WTC11 (cell line): ENCODE data around the gene ANP32B. TPM values are rescaled to one million over a fixed set of nuclear protein-coding genes. Genes with fewer than 3 reads are reported as not detected.

ENCODE experiments used
- ATAC-seq: fragments of 200-7000 bp; cut with Tn5 transposase; 2 replicates; pipeline ENCODE4 v1.10.0; 2021; ENCODE audit warnings: mild to moderate bottlenecking, moderate library complexity
- CTCF ChIA-PET: fragments of 300-600 bp; sonication (Branson Sonifier 250); formaldehyde crosslinking; loops from one replicate; lab custom pipeline; 2021; ENCODE audit warnings: antibody characterized with exemption; lab: Charles Lee
- POLR2A ChIA-PET: fragments of 350-600 bp; sonication (Branson Sonifier 250); formaldehyde crosslinking; loops from one replicate; lab custom pipeline; 2021; ENCODE audit warnings: antibody characterized with exemption; lab: Charles Lee
- DNase-seq: peaks from one replicate; pipeline ENCODE4 v3.0.0; 2021; ENCODE audit warnings: low spot score
- H3K27ac Mint-ChIP-seq: 2 replicates; pipeline ENCODE4 v1.8.0; 2021; ENCODE audit warnings: mixed read lengths
- H3K27me3 Mint-ChIP-seq: 2 replicates; pipeline ENCODE4 v1.8.0; 2021; ENCODE audit warnings: low read depth, mild to moderate bottlenecking, moderate library complexity, mixed read lengths
- H3K36me3 Mint-ChIP-seq: 2 replicates; pipeline ENCODE4 v1.8.0; 2021; ENCODE audit warnings: mixed read lengths
- H3K4me1 Mint-ChIP-seq: 2 replicates; pipeline ENCODE4 v1.8.0; 2022; ENCODE audit warnings: mixed read lengths
- H3K4me3 Mint-ChIP-seq: 2 replicates; pipeline ENCODE4 v1.8.0; 2021; ENCODE audit warnings: mild to moderate bottlenecking, moderate library complexity, mixed read lengths
- H3K9me3 Mint-ChIP-seq: 2 replicates; pipeline ENCODE4 v1.8.0; 2021; ENCODE audit warnings: mixed read lengths
- CREB1 ChIP-seq: sonication (generic); formaldehyde crosslinking; IDR thresholded peaks from 2 replicates; pipeline ENCODE4 v1.8.0; 2023; ENCODE audit warnings: mild to moderate bottlenecking, missing genetic modification reagents
- E2F1 ChIP-seq: sonication (generic); formaldehyde crosslinking; IDR thresholded peaks from 2 replicates; pipeline ENCODE4 v1.8.0; 2022; ENCODE audit warnings: mild to moderate bottlenecking, missing genetic modification reagents
- GABPB1 ChIP-seq: sonication (generic); formaldehyde crosslinking; IDR thresholded peaks from 2 replicates; pipeline ENCODE4 v1.8.1; 2023; ENCODE audit warnings: mild to moderate bottlenecking, missing genetic modification reagents
- HMGA2 ChIP-seq: fragments of 250-450 bp; sonication (Bioruptor Pico); IDR thresholded peaks from 2 replicates; pipeline ENCODE4 v1.4.0; 2021; ENCODE audit warnings: mild to moderate bottlenecking, moderate library complexity
- NFATC4 ChIP-seq: fragments of 250-450 bp; sonication (Bioruptor Pico); IDR thresholded peaks from 2 replicates; pipeline ENCODE4 v1.9.0; 2021; ENCODE audit warnings: mild to moderate bottlenecking
- NR2C2 ChIP-seq: sonication (generic); formaldehyde crosslinking; IDR thresholded peaks from 2 replicates; pipeline ENCODE4 v1.8.0; 2022; ENCODE audit warnings: mild to moderate bottlenecking, missing genetic modification reagents
- NR3C1 ChIP-seq: sonication (generic); formaldehyde crosslinking; conservative IDR thresholded peaks from 2 replicates; pipeline ENCODE4 v1.8.1; 2023; ENCODE audit warnings: low read depth, mild to moderate bottlenecking, missing genetic modification reagents
- PREB ChIP-seq: sonication (generic); formaldehyde crosslinking; IDR thresholded peaks from 2 replicates; pipeline ENCODE4 v1.8.1; 2022; ENCODE audit warnings: mild to moderate bottlenecking, missing genetic modification reagents, moderate library complexity, borderline replicate concordance
- RELA ChIP-seq: sonication (generic); formaldehyde crosslinking; IDR thresholded peaks from 2 replicates; pipeline ENCODE4 v1.8.1; 2022; ENCODE audit warnings: missing genetic modification reagents, mild to moderate bottlenecking, borderline replicate concordance
- RORB ChIP-seq: fragments of 250-450 bp; sonication (Bioruptor Pico); IDR thresholded peaks from 2 replicates; pipeline ENCODE4 v1.9.0; 2021; ENCODE audit warnings: mild to moderate bottlenecking
- TCF7 ChIP-seq: sonication (generic); formaldehyde crosslinking; IDR thresholded peaks from 2 replicates; pipeline ENCODE4 v1.8.0; 2022; ENCODE audit warnings: mild to moderate bottlenecking, low read depth, missing genetic modification reagents, moderate library complexity
- ZBTB21 ChIP-seq: sonication (generic); formaldehyde crosslinking; IDR thresholded peaks from 2 replicates; pipeline ENCODE4 v1.8.1; 2023; ENCODE audit warnings: mild to moderate bottlenecking, missing genetic modification reagents, borderline replicate concordance
- ZBTB43 ChIP-seq: sonication (generic); formaldehyde crosslinking; IDR thresholded peaks from 2 replicates; pipeline ENCODE4 v1.8.1; 2023; ENCODE audit warnings: mild to moderate bottlenecking, missing genetic modification reagents
- ZNF121 ChIP-seq: sonication (generic); formaldehyde crosslinking; IDR thresholded peaks from 2 replicates; pipeline ENCODE4 v1.8.0; 2023; ENCODE audit warnings: missing genetic modification reagents
- ZNF671 ChIP-seq: fragments of 250-450 bp; sonication (Bioruptor Pico); IDR thresholded peaks from 2 replicates; pipeline ENCODE4 v1.8.0; 2021; ENCODE audit warnings: mild to moderate bottlenecking
- total RNA-seq: library from RNA; stranded (reverse); gene quantifications from 3 replicates; pipeline ENCODE4 v1.2.3, GENCODE V29; 2021
- TF ChIP-seq, protein P1 (sequence below): sonication (generic); formaldehyde crosslinking; IDR thresholded peaks from 2 replicates; pipeline ENCODE4 v1.8.0; 2023; ENCODE audit warnings: mild to moderate bottlenecking, missing genetic modification reagents
- TF ChIP-seq, protein P2 (sequence below): sonication (generic); formaldehyde crosslinking; IDR thresholded peaks from 2 replicates; pipeline ENCODE4 v1.8.1; 2023; ENCODE audit warnings: mild to moderate bottlenecking, moderate library complexity, missing genetic modification reagents
- TF ChIP-seq, protein P3 (sequence below): fragments of 250-450 bp; sonication (Bioruptor Pico); IDR thresholded peaks from 2 replicates; pipeline ENCODE4 v2.1.2; 2022; ENCODE audit warnings: mild to moderate bottlenecking, moderate library complexity
- TF ChIP-seq, protein P4 (sequence below): fragments of 200-600 bp; IDR thresholded peaks from 2 replicates; pipeline ENCODE4 v1.8.0; 2022; ENCODE audit warnings: antibody characterized with exemption

The ANP32B gene
- total RNA-seq, 1 experiment from 2014 or later, result 150 TPM

- TF ChIP-seq, protein P1, sequence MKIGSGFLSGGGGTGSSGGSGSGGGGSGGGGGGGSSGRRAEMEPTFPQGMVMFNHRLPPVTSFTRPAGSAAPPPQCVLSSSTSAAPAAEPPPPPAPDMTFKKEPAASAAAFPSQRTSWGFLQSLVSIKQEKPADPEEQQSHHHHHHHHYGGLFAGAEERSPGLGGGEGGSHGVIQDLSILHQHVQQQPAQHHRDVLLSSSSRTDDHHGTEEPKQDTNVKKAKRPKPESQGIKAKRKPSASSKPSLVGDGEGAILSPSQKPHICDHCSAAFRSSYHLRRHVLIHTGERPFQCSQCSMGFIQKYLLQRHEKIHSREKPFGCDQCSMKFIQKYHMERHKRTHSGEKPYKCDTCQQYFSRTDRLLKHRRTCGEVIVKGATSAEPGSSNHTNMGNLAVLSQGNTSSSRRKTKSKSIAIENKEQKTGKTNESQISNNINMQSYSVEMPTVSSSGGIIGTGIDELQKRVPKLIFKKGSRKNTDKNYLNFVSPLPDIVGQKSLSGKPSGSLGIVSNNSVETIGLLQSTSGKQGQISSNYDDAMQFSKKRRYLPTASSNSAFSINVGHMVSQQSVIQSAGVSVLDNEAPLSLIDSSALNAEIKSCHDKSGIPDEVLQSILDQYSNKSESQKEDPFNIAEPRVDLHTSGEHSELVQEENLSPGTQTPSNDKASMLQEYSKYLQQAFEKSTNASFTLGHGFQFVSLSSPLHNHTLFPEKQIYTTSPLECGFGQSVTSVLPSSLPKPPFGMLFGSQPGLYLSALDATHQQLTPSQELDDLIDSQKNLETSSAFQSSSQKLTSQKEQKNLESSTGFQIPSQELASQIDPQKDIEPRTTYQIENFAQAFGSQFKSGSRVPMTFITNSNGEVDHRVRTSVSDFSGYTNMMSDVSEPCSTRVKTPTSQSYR, result no peak
- no peak for TF ChIP-seq ZNF121 (CRISPR knock-in tag)
- TF ChIP-seq CREB1, result no peak
- TF ChIP-seq GABPB1 (CRISPR knock-in tag), result no peak
- TF ChIP-seq, protein P2, sequence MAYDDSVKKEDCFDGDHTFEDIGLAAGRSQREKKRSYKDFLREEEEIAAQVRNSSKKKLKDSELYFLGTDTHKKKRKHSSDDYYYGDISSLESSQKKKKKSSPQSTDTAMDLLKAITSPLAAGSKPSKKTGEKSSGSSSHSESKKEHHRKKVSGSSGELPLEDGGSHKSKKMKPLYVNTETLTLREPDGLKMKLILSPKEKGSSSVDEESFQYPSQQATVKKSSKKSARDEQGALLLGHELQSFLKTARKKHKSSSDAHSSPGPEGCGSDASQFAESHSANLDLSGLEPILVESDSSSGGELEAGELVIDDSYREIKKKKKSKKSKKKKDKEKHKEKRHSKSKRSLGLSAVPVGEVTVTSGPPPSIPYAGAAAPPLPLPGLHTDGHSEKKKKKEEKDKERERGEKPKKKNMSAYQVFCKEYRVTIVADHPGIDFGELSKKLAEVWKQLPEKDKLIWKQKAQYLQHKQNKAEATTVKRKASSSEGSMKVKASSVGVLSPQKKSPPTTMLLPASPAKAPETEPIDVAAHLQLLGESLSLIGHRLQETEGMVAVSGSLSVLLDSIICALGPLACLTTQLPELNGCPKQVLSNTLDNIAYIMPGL, result no peak
- no peak for TF ChIP-seq ZBTB21
These were observed 28.0 kb downstream of the ANP32B start (continued) for GRCh38 chr9:98011122-98011521.

DNA sequence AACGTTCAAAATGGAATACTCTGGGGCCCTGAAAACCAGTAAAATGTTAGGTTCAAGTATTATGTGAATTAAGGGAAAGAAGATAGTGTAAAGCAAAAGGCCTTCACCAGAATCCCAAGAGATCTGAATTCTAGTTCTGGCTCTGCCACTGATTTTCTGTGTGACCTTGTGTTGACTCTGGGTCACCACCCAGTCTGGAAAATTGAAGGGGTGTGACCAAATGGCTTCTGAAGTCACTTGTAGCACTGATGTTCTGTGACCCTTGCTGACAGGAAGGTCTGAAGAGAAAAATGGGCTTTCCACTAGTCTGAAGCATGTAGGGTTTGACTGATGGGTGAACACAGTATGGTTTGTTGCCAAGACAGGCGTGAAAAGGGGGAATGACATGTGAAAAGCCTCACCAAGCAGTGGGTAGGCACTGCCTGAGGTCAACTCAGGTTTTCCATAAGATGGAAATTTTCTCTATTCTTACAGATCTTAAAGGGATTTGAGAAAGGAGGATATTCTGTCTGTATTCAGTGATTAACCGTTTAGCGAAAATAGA is 33.1 kb downstream of the ANP32B start:
- no peak for ATAC-seq
- CTCF ChIA-PET, result interaction anchor here (0.7 to 1.5 kb wide), 2 partner anchors 19 to 58 kb away, joined by 3 to 7 read pairs; no protein-coding TSS in a partner anchor
- TF ChIP-seq NR2C2 (CRISPR knock-in tag) (no peak), NFATC4 (CRISPR knock-in tag) (no peak), NR3C1 (no peak), TCF7 (CRISPR knock-in tag) (no peak), ZBTB43 (CRISPR knock-in tag) (no peak), E2F1 (CRISPR knock-in tag) (no peak), RORB (CRISPR knock-in tag) (no peak), PREB (CRISPR knock-in tag) (no peak), RELA (CRISPR knock-in tag) (no peak), ZNF671 (CRISPR knock-in tag) (no peak), HMGA2 (CRISPR knock-in tag) (no peak)
- TF ChIP-seq, protein P3, sequence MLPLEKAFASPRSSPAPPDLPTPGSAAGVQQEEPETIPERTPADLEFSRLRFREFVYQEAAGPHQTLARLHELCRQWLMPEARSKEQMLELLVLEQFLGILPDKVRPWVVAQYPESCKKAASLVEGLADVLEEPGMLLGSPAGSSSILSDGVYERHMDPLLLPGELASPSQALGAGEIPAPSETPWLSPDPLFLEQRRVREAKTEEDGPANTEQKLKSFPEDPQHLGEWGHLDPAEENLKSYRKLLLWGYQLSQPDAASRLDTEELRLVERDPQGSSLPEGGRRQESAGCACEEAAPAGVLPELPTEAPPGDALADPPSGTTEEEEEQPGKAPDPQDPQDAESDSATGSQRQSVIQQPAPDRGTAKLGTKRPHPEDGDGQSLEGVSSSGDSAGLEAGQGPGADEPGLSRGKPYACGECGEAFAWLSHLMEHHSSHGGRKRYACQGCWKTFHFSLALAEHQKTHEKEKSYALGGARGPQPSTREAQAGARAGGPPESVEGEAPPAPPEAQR (CRISPR knock-in tag), result no peak
- TF ChIP-seq, protein P2, result no peak
- TF ChIP-seq, protein P4, sequence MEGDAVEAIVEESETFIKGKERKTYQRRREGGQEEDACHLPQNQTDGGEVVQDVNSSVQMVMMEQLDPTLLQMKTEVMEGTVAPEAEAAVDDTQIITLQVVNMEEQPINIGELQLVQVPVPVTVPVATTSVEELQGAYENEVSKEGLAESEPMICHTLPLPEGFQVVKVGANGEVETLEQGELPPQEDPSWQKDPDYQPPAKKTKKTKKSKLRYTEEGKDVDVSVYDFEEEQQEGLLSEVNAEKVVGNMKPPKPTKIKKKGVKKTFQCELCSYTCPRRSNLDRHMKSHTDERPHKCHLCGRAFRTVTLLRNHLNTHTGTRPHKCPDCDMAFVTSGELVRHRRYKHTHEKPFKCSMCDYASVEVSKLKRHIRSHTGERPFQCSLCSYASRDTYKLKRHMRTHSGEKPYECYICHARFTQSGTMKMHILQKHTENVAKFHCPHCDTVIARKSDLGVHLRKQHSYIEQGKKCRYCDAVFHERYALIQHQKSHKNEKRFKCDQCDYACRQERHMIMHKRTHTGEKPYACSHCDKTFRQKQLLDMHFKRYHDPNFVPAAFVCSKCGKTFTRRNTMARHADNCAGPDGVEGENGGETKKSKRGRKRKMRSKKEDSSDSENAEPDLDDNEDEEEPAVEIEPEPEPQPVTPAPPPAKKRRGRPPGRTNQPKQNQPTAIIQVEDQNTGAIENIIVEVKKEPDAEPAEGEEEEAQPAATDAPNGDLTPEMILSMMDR, result no peak

More for the DNA sequence above, 33.1 kb downstream of the ANP32B start:
- H3K4me1 Mint-ChIP-seq, result no peaks in the 10 kb centered on the region
- POLR2A ChIA-PET, result no interaction called here
- H3K36me3 Mint-ChIP-seq, result peaks cover 65% of the 10 kb centered on the region
- DNase-seq, result no peak
- no peak overlapping the region for H3K4me3 Mint-ChIP-seq
- no peak overlapping the region for H3K27ac Mint-ChIP-seq
- H3K9me3 Mint-ChIP-seq, result no peaks in the 10 kb centered on the region
- no peaks in the 10 kb centered on the region for H3K27me3 Mint-ChIP-seq
